ENCODE measurements around the gene CPVL.

CPVL gene

DNA sequence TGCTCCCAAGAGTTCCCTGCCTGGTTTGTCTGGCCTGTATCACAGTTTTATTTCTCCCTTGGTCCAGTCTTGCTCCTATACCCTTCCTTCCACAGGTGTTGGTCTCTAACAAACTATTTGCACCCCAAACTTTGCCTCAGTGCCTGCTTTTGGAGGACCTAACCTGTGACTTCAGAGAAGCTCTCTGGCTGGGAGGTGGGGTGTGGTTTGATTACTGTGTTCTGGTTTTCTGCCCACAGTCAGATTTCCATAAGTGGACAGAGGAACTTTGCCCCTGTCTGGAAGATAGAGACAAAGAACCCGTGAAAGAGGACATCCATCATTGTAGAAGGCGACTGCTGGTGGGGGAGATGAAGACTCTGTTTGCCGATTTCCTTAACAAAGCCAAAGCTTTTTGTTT lies 132.4 kb downstream of the CPVL start:
- Histone ChIP-seq H3K27me3 (no peaks in the 10 kb centered on the region), H3K27ac (no peak overlapping the region), H3K36me3 (no peaks in the 10 kb centered on the region), H3K9me3 (no peaks in the 10 kb centered on the region), H3K4me1 (no peaks in the 10 kb centered on the region), H3K4me3 (no peak overlapping the region)
- TF ChIP-seq CTCF (IDR thresholded peaks at IDR 0.05) = no peak
- DNase-seq = no peak
- intact Hi-C loops (cut with DNase I; ENCODE audit: low total_unique reads) = no loop called here

DNA sequence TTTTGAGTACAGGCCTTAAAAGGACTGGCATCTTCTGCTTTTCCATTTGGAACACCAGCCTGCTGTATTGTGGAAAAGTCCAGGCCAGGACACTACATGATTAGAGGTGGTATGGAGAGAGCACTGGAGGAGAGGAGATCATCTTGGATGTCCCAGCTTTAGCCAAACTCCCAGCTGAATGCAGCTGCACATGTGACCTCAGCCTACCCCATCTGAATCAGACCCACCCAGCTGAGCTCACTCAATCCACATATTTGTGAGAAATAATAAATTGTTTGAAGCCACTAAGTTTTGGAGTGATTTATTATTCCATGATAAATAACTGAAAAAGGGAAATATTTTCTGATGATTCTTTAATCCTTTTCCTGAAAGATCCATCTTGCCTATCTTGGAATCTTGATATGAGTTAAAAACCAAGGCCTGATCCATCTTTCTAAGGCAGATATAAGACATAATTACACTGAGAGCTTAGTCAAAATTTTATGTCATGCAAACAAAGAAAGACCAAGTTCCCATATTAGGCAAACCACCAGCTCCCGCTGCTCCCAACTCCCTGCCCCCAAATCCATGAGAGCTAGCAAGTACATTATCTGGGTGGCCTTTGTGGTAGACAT lies 133.1 kb downstream of the CPVL start:
- TF ChIP-seq CTCF (IDR thresholded peaks at IDR 0.05) = no peak
- no peaks in the 10 kb centered on the region for H3K36me3 ChIP-seq
- intact Hi-C loops (cut with DNase I; ENCODE audit: low total_unique reads) = no loop called here
- no peaks in the 10 kb centered on the region for H3K9me3 ChIP-seq
- no peak for DNase-seq
- H3K27ac ChIP-seq = no peak overlapping the region
- H3K4me1 ChIP-seq = no peaks in the 10 kb centered on the region
- no peaks in the 10 kb centered on the region for H3K27me3 ChIP-seq
- H3K4me3 ChIP-seq = no peak overlapping the region

DNA sequence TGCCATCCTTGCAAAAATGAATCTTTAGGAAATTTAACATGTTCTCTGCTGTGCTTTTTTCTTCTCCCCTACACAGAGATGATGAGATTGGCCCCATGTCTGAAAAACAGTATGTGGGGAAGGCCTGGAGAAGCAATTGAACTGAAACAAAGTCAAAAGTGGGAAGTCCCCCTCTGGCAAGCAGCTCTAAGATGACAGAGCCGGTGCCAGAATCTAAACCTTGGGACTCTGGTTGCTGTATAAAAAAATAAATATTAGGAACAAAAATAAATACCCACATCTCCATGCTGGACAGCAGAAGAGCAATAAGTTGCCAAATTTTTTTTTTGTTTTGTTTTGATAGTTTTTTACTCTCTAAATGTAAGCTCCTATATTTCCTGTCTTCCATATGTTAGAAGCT lies 136.4 kb downstream of the CPVL start:
- Histone ChIP-seq H3K27ac (no peak overlapping the region), H3K27me3 (no peaks in the 10 kb centered on the region), H3K9me3 (no peaks in the 10 kb centered on the region), H3K4me1 (no peaks in the 10 kb centered on the region), H3K36me3 (no peaks in the 10 kb centered on the region), H3K4me3 (no peak overlapping the region)
- TF ChIP-seq CTCF (IDR thresholded peaks at IDR 0.05) = no peak
- no peak for DNase-seq
- intact Hi-C loops (cut with DNase I; ENCODE audit: low total_unique reads) = no loop called here

- no peaks in the 10 kb centered on the region for H3K36me3 ChIP-seq
- TF ChIP-seq CTCF (IDR thresholded peaks at IDR 0.05) = no peak
- intact Hi-C loops (cut with DNase I; ENCODE audit: low total_unique reads) = no loop called here
These were observed 137.7 kb downstream of the CPVL start for GRCh38 chr7:29008590-29008989.

GRCh38 chr7:29007127-29007526 lies 139.2 kb downstream of the CPVL start:
- H3K4me3 ChIP-seq = no peak overlapping the region
- TF ChIP-seq CTCF (IDR thresholded peaks at IDR 0.05) = no peak
- H3K27me3 ChIP-seq = no peaks in the 10 kb centered on the region
- H3K9me3 ChIP-seq = no peaks in the 10 kb centered on the region
- no peaks in the 10 kb centered on the region for H3K4me1 ChIP-seq
- no peak overlapping the region for H3K27ac ChIP-seq
- intact Hi-C loops (cut with DNase I; ENCODE audit: low total_unique reads) = no loop called here
- DNase-seq = no peak
- H3K36me3 ChIP-seq = no peaks in the 10 kb centered on the region

More at GRCh38 chr7:29008590-29008989, 137.7 kb downstream of the CPVL start:
- no peaks in the 10 kb centered on the region for H3K9me3 ChIP-seq
- no peak for DNase-seq
- no peak overlapping the region for H3K27ac ChIP-seq
- no peaks in the 10 kb centered on the region for H3K27me3 ChIP-seq
- H3K4me1 ChIP-seq = no peaks in the 10 kb centered on the region
- H3K4me3 ChIP-seq = no peak overlapping the region

DNA sequence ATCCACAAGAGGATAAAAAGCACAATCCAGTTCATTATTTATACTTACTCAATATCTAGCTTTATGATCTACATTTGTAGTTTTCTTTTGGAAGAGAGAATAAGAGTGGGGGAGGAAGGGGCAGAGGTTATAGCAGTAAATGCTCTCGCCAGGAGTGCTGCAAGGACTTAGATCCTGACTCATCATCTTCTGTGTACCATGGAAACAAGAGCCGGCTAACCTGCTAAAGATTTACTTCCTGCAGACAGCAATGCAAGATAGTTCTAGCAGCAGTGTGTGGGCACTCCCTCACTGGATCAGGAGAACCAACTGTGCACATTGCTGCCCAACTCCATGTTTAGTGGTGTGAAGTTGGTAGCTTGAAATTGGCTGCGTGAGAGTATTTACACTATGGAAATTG lies 140.5 kb downstream of the CPVL start:
- Histone ChIP-seq H3K4me1 (no peaks in the 10 kb centered on the region), H3K9me3 (no peaks in the 10 kb centered on the region), H3K27me3 (no peaks in the 10 kb centered on the region), H3K4me3 (no peak overlapping the region), H3K27ac (no peak overlapping the region), H3K36me3 (no peaks in the 10 kb centered on the region)
- TF ChIP-seq CTCF (IDR thresholded peaks at IDR 0.05) = no peak
- intact Hi-C loops (cut with DNase I; ENCODE audit: low total_unique reads) = no loop called here
- DNase-seq = no peak
